Omental fat pad (tissue), 4 donors: Measurements from ENCODE around the gene SIK3. TPM values are rescaled to one million over a fixed set of nuclear protein-coding genes. Genes with fewer than 3 reads are reported as not detected.
A peak's percentile ranks its signal among the peaks of the same experiment; 100 is the strongest.

ENCODE experiments used
- ATAC-seq: fragments of 150-250 bp; one replicate; pipeline ENCODE4 v1.9.1; 2016; ENCODE audit warnings: mild to moderate bottlenecking, moderate library complexity; ENCODE audit not compliant: low FRiP score
- DNase-seq: peaks from one replicate; pipeline ENCODE4 v3.0.0-alpha.2; 2019; ENCODE audit warnings: low spot score
- total RNA-seq, 4 donors: library from RNA; depleted of rRNA; stranded (reverse); fragments of >200 nt; gene quantifications; one replicate each; pipeline ENCODE4 v1.1.0, GENCODE V29; 2016
- TF ChIP-seq, protein P1 (sequence below), 3 donors: fragments of 450-650 bp; IDR thresholded peaks; one replicate each; pipeline ENCODE4 v1.5.1; 2016 to 2017; ENCODE audit warnings: antibody characterized with exemption in 3 of 3, mild to moderate bottlenecking in 3 of 3, moderate library complexity in 2 of 3

SIK3 gene
- total RNA-seq, 4 donors from 2014 or later, result 31.2 to 54.6 (median 50.2) TPM

DNA sequence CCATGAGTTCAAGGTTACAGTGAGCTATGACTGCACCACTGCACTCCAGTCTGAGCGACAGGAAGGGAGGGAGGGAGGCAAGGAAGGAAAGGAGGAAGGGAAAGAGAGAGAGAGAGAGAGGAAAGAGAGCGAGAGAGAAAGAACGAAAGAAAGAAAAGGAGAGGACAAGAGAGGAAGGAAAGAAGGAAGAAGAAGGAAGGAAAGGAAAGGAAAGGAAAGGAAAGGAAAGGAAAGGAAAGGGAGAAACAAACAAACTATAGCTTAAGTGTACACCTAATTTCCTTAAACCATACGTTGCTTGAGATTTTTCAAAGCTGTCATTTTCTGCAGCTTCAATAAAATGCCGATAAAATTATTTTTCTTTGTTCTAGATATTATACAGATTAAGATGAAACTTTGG, 180.6 kb downstream of the SIK3 start:
- TF ChIP-seq, protein P1, sequence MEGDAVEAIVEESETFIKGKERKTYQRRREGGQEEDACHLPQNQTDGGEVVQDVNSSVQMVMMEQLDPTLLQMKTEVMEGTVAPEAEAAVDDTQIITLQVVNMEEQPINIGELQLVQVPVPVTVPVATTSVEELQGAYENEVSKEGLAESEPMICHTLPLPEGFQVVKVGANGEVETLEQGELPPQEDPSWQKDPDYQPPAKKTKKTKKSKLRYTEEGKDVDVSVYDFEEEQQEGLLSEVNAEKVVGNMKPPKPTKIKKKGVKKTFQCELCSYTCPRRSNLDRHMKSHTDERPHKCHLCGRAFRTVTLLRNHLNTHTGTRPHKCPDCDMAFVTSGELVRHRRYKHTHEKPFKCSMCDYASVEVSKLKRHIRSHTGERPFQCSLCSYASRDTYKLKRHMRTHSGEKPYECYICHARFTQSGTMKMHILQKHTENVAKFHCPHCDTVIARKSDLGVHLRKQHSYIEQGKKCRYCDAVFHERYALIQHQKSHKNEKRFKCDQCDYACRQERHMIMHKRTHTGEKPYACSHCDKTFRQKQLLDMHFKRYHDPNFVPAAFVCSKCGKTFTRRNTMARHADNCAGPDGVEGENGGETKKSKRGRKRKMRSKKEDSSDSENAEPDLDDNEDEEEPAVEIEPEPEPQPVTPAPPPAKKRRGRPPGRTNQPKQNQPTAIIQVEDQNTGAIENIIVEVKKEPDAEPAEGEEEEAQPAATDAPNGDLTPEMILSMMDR (IDR thresholded peaks at IDR 0.05), result no peak
- DNase-seq (no peak), ATAC-seq (no peak)

DNA sequence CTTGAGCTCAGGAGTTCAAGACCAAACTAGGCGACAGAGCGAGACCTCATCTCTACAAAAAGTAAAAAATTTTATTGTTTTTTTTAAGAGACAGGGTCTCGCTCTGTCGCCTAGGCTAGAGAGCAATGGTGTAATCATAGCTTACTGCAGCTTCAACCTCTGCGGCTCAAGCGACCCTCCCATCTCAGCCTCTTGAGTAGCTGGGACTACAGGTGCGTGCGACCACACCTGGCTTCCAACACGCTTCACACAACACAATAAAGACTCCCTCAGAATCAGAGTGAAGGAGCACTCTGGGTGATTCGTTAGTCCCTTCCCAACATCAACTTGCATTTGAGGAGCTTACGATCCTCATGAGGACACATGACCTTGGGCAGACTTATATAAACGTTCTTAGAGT, 181.3 kb downstream of the SIK3 start:
- DNase-seq (no peak), ATAC-seq (no peak)
- TF ChIP-seq, protein P1 (IDR thresholded peaks at IDR 0.05), result no peak

DNA sequence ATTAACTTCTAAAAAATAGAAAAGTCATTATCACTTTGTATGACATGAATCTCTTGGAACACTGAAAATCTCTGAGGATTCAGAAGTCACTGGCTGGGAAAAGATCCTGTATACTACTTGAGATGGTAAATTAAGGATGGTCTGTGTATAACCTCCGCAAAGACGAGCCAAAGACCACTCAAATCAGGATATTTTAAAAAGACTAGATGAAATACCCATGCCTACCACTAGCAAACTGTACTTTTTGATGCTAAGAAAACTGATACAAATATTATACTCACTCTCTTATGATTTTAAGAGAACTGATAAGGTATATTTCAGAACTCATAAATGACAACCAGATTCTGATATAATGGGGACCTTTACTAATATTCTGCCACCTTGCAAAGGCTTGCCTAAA, 182.2 kb downstream of the SIK3 start:
- ATAC-seq (no peak), DNase-seq (no peak)
- TF ChIP-seq, protein P1 (IDR thresholded peaks at IDR 0.05), result no peak

DNA sequence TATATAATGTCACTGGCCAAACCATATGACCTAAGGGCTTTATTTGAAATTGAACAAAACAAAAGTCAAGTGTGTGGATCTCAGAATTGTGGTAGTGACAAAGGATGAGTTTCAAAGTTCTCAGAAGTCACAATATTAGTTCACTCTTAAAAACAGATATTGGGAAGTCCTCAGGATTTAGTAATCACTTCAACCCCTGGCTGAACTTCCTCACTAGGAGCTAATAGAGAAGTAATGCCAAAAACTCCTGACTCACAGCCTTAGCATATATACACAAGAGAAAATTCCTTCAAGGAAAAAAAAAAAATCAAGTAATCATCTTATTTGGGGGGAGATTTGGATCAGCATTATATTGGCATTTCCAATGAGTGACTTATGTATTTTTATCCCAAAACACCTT, 185.2 kb downstream of the SIK3 start:
- DNase-seq (no peak), ATAC-seq (peak; percentile 65)
- TF ChIP-seq, protein P1 (IDR thresholded peaks at IDR 0.05), result no peak

DNA sequence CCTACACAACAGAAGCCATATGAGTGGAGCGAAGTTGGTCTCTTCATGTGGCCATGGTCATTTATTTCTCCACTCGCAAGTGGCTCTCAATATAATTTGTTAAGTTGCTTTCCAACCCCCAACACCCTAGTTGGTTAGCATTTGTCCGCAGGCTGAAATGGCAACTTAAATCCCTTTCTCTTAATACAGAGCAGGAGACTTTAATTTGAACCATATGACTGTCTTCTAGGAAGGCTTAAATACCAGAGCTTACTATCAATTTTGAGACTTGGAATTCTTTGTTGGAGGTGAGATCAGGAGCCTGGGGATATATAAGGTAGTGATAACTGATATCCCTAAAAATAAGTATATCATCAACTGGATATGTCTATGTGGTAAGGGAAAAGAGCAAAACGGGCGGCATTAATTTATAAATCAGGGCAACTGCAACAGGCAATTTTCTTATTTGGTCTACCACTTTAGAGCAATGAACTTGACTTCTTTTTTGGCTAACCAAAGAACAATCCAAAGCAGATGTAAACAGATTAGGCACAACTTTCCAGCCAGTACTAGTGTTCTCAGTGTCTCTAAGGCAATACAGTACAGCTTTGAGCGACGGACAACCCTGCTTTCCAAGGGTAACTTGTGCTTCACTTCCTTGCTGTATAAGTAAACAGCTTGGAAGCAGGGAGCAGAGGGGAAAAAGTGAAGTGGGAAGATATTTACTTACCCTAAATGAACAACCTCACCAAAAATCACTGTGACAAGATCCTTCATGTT, 186.1 kb downstream of the SIK3 start:
- DNase-seq (no peak), ATAC-seq (no peak)
- TF ChIP-seq, protein P1 (IDR thresholded peaks at IDR 0.05), result no peak

DNA sequence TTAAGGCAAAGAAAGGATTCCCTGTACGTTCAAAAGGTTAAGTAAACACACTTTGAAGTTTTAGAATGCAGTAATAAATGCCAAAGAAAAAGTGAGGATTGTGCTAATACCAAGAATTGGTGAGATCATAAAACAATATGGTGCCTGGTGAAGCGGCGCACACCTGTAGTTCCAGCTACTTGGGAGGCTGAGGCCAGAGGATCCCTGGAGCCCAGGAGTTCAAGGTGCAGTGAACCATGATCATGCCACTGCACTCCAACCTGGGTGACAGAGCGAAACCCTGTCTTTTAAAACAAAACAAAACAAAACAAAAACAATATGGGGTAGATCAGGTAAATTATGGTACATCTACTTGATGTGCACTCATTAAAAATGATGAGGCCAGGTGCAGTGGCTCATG, 187.4 kb downstream of the SIK3 start:
- TF ChIP-seq, protein P1 (IDR thresholded peaks at IDR 0.05), result no peak
- no peak for DNase-seq
- no peak for ATAC-seq

DNA sequence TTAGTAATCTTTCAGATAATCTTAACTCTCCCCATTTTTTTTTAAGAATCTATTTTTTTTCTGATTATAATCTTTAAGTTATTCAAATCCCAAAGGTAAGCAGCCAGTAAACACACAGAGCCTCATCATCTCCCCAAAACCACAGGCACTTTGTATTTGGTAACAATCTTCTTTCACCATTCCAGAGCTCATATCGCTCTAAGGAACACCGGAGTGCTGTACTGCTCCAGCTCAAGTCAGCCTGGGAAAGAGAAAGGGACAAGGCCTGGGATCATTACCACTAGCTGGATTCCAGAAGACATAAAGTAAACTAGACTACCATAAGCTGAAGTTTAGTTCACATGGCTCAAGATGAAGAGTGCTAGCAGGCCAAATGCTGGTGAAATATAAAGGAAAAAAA, 187.8 kb downstream of the SIK3 start:
- no peak for ATAC-seq
- TF ChIP-seq, protein P1 (IDR thresholded peaks at IDR 0.05), result no peak

More for the DNA sequence above, 187.8 kb downstream of the SIK3 start:
- DNase-seq, result no peak
